ENCODE results near the gene ZBTB37.

DNA sequence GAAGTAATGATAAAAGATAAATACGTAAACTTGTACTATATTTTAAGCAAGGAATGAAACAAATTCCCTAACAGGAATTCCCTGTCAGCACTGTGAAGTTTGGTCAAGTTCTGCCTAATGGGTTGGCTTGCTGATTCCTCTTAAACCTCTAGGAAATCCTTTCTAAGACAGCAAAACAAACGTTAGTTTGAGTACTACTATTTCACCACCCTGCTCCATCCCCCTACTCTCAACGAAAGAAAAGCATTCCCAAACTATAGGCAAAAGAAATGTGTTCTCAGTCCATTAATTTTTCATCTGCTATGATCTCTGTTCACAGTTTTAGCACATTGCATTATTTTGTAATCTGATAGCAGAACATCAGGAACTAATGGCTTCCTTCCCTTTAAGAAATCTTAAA lies 32.8 kb downstream of the ZBTB37 start:
- no peak for TF ChIP-seq GATA3 (IDR thresholded peaks at IDR 0.05; ENCODE audit: low read depth, low read length)
- no peak for TF ChIP-seq GATA2 (IDR thresholded peaks at IDR 0.05; ENCODE audit: low read depth, low read length)
